ENCODE measurements around the gene XRCC3. TPM values are rescaled to one million over a fixed set of nuclear protein-coding genes. Genes with fewer than 3 reads are reported as not detected.
"Not testable (repeated sequence)": the region's sequence is repeated elsewhere in the genome, so short reads cannot be mapped to it uniquely, and the experiment has no call there.

The XRCC3 gene
- total RNA-seq, 1 donor, result 11.7 TPM

- no peak for TF ChIP-seq CTCF (IDR thresholded peaks at IDR 0.05; ENCODE audit: insufficient read depth, low read depth, low read length)
- H3K4me3 ChIP-seq (ENCODE audit: low read depth, low read length), result no peak overlapping the region
- no peak for DNase-seq (ENCODE audit: low read depth)
Observed at GRCh38 chr14:103653805-103654204, 61.4 kb downstream of the XRCC3 start.

- DNase-seq (ENCODE audit: low read depth); H3K4me3 ChIP-seq (ENCODE audit: low read depth, low read length): not testable (repeated sequence)
Observed at GRCh38 chr14:103653336-103653735, 61.9 kb downstream of the XRCC3 start.

- no peak for TF ChIP-seq CTCF (IDR thresholded peaks at IDR 0.05; ENCODE audit: insufficient read depth, low read depth, low read length)
- H3K4me3 ChIP-seq (ENCODE audit: low read depth, low read length), result no peak overlapping the region
- no peak for DNase-seq (ENCODE audit: low read depth)
Observed at GRCh38 chr14:103652806-103653205, 62.4 kb downstream of the XRCC3 start.

DNA sequence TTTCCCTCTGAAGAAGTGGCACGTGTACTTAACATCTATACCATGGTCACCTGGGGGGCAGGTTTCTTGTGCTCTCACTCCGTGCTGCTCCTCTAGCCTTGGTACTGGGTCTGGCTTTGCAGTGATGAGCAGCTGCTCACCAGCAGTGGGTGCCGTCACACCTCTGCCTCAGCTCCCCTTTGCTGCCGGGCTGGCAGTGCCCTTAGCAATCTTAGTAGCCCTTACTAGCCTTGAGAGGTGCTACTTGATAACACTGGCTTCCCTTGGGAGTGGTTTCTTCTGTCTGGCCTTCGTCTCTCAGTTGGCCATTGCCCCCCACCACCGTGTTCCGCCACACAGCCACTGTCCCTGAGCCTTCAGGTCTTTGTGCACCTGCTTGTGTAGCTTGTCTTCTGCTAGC, 63.7 kb downstream of the XRCC3 start:
- no peak for TF ChIP-seq CTCF (IDR thresholded peaks at IDR 0.05; ENCODE audit: insufficient read depth, low read depth, low read length)
- H3K4me3 ChIP-seq (ENCODE audit: low read depth, low read length), result no peak overlapping the region
- no peak for DNase-seq (ENCODE audit: low read depth)

DNA sequence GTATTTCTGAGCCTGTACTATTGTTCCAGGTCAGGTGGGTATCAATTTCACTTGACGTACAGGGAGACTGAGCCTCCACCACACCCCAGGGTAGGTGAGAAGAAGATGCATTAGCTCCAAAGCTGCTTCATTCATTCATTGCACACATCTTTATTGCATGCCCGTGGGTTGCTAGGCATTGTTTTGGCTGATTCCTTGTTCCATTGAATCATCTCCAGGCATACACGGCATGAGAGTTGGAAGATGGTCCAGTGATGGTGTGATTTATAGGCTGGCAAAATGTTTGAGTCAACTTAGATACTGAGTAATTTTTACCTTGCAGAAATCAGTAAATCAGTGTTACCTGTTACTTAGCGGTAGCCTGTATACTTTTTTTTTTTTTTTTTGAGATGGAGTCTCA, 65.0 kb downstream of the XRCC3 start:
- TF ChIP-seq CTCF (IDR thresholded peaks at IDR 0.05; ENCODE audit: insufficient read depth, low read depth, low read length), result no peak

DNA sequence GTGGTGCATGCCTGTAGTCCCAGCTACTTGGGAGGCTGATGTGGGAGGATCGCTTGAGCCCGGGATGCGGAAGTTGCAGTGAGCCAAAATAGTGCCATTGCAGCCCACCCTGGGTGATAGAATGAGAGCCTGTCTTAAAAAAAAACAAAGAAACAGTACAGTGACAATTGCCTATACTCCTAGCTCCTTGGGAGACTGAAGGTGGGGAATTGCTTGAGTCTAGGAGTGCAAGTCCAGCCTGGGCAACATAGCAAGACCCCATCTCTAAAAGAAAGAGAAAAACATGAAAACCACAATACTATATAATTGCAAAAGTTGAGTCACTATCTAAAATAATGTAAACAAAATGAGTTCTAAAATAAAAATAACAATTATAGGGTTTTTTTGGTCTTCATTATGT, 66.2 kb downstream of the XRCC3 start:
- DNase-seq (ENCODE audit: low read depth), result no peak

More for the DNA sequence above, 65.0 kb downstream of the XRCC3 start:
- no peak overlapping the region for H3K4me3 ChIP-seq (ENCODE audit: low read depth, low read length)
- DNase-seq (ENCODE audit: low read depth), result no peak

More for the DNA sequence above, 66.2 kb downstream of the XRCC3 start:
- H3K4me3 ChIP-seq (ENCODE audit: low read depth, low read length), result no peak overlapping the region
- no peak for TF ChIP-seq CTCF (IDR thresholded peaks at IDR 0.05; ENCODE audit: insufficient read depth, low read depth, low read length)

Small RNAs within 50 kb of the gene (small RNA-seq; reads per million reads assigned to genes)
- gene RF00019, result not detected

Other genes with a start within 250 kb of the XRCC3 start
- gene CKB, start 192.6 kb downstream of the XRCC3 start, total RNA-seq, result 9.0 and 17.7 TPM in 2 replicates
- 8.2 and 9.7 TPM in 2 replicates for gene TRMT61A, start 186.3 kb downstream of the XRCC3 start, total RNA-seq
- 28.3 and 42.7 TPM in 2 replicates for gene BAG5, start 152.8 kb downstream of the XRCC3 start, total RNA-seq
- 22.9 and 32.0 TPM in 2 replicates for gene COA8, start 152.5 kb downstream of the XRCC3 start, total RNA-seq
- gene KLC1, start 86.2 kb downstream of the XRCC3 start, total RNA-seq, result 217 and 237 TPM in 2 replicates
- 35.1 and 53.5 TPM in 2 replicates for gene ZFYVE21, start 359 bp upstream of the XRCC3 start, total RNA-seq
- 3.5 and 7.3 TPM in 2 replicates for gene PPP1R13B, start 132.1 kb upstream of the XRCC3 start, total RNA-seq
- 0.32 and 0.86 TPM in 2 replicates for gene TDRD9, start 213.0 kb upstream of the XRCC3 start, total RNA-seq
- not detected in 2 replicates for gene RD3L, start 227.1 kb upstream of the XRCC3 start, total RNA-seq